Progenitor cell of endocrine pancreas (in vitro differentiated cells): Measurements from ENCODE around the gene PLCL1. TPM values are rescaled to one million over a fixed set of nuclear protein-coding genes. Genes with fewer than 3 reads are reported as not detected.

ENCODE experiments used
- DNase-seq: peaks from one replicate; pipeline ENCODE4 v3.0.0; 2021; ENCODE audit warnings: low spot score; ENCODE audit not compliant: unreplicated experiment
- H3K27ac Mint-ChIP-seq: 2 replicates; pipeline ENCODE4 v1.8.0; 2021; ENCODE audit warnings: mild to moderate bottlenecking, moderate library complexity, mixed read lengths
- H3K27me3 Mint-ChIP-seq: 2 replicates; pipeline ENCODE4 v1.8.0; 2021; ENCODE audit warnings: mixed read lengths
- H3K36me3 Mint-ChIP-seq: 2 replicates; pipeline ENCODE4 v1.8.0; 2022; ENCODE audit warnings: mixed read lengths; ENCODE audit not compliant: insufficient read depth
- H3K4me1 Mint-ChIP-seq: 2 replicates; pipeline ENCODE4 v1.8.0; 2021; ENCODE audit warnings: low read depth, mixed read lengths
- H3K4me3 Mint-ChIP-seq: 2 replicates; pipeline ENCODE4 v1.8.0; 2021; ENCODE audit warnings: low read depth, mild to moderate bottlenecking, moderate library complexity, mixed read lengths
- H3K9me3 Mint-ChIP-seq: 2 replicates; pipeline ENCODE4 v1.8.0; 2021; ENCODE audit warnings: low read depth, mixed read lengths
- CTCF ChIP-seq: fragments of 200-600 bp; sonication (generic); IDR thresholded peaks from one replicate; pipeline ENCODE4 v1.5.0; 2021; ENCODE audit warnings: antibody characterized with exemption, mild to moderate bottlenecking; ENCODE audit not compliant: unreplicated experiment
- total RNA-seq: library from RNA; stranded (reverse); gene quantifications from 2 replicates; pipeline ENCODE4 v1.2.1, GENCODE V29; 2021

Gene PLCL1
- total RNA-seq, 1 donor from 2014 or later, result 48.3 TPM

- TF ChIP-seq CTCF, result peak; percentile 44
Measured at GRCh38 chr2:198054299-198054698, 249.9 kb downstream of the PLCL1 start.

GRCh38 chr2:198055716-198056115 is 251.3 kb downstream of the PLCL1 start:
- Mint-ChIP-seq H3K36me3 (no peaks in the 10 kb centered on the region), H3K9me3 (no peaks in the 10 kb centered on the region), H3K27me3 (no peaks in the 10 kb centered on the region), H3K27ac (no peak overlapping the region), H3K4me3 (no peak overlapping the region), H3K4me1 (peaks cover 33% of the 10 kb centered on the region)
- TF ChIP-seq CTCF, result no peak
- no peak for DNase-seq

More at GRCh38 chr2:198054299-198054698, 249.9 kb downstream of the PLCL1 start:
- H3K9me3 Mint-ChIP-seq, result no peaks in the 10 kb centered on the region
- no peak overlapping the region for H3K27ac Mint-ChIP-seq
- H3K27me3 Mint-ChIP-seq, result no peaks in the 10 kb centered on the region
- no peaks in the 10 kb centered on the region for H3K36me3 Mint-ChIP-seq
- H3K4me3 Mint-ChIP-seq, result no peak overlapping the region
- no peak for DNase-seq
- peaks cover 19% of the 10 kb centered on the region for H3K4me1 Mint-ChIP-seq

- no peak for TF ChIP-seq CTCF
- peaks cover 41% of the 10 kb centered on the region for H3K4me1 Mint-ChIP-seq
- no peaks in the 10 kb centered on the region for H3K36me3 Mint-ChIP-seq
- H3K4me3 Mint-ChIP-seq, result no peak overlapping the region
- H3K27me3 Mint-ChIP-seq, result no peaks in the 10 kb centered on the region
- DNase-seq, result no peak
- H3K27ac Mint-ChIP-seq, result no peak overlapping the region
- no peaks in the 10 kb centered on the region for H3K9me3 Mint-ChIP-seq
Measured at GRCh38 chr2:198056836-198057235, 252.4 kb downstream of the PLCL1 start.

GRCh38 chr2:198059800-198060199 is 255.4 kb downstream of the PLCL1 start:
- Mint-ChIP-seq H3K27me3 (no peaks in the 10 kb centered on the region), H3K4me3 (peak overlapping the region; percentile 40), H3K4me1 (peaks cover 59% of the 10 kb centered on the region), H3K9me3 (no peaks in the 10 kb centered on the region), H3K36me3 (no peaks in the 10 kb centered on the region), H3K27ac (peak overlapping the region; percentile 78)
- TF ChIP-seq CTCF, result no peak
- no peak for DNase-seq

GRCh38 chr2:198060277-198060676 is 255.9 kb downstream of the PLCL1 start:
- Mint-ChIP-seq H3K9me3 (no peaks in the 10 kb centered on the region), H3K4me3 (peak overlapping the region; percentile 40), H3K4me1 (peaks cover 60% of the 10 kb centered on the region), H3K36me3 (no peaks in the 10 kb centered on the region), H3K27me3 (no peaks in the 10 kb centered on the region), H3K27ac (peak overlapping the region; percentile 78)
- DNase-seq, result no peak
- no peak for TF ChIP-seq CTCF
